ENCODE data around the gene DTX3.

DNA sequence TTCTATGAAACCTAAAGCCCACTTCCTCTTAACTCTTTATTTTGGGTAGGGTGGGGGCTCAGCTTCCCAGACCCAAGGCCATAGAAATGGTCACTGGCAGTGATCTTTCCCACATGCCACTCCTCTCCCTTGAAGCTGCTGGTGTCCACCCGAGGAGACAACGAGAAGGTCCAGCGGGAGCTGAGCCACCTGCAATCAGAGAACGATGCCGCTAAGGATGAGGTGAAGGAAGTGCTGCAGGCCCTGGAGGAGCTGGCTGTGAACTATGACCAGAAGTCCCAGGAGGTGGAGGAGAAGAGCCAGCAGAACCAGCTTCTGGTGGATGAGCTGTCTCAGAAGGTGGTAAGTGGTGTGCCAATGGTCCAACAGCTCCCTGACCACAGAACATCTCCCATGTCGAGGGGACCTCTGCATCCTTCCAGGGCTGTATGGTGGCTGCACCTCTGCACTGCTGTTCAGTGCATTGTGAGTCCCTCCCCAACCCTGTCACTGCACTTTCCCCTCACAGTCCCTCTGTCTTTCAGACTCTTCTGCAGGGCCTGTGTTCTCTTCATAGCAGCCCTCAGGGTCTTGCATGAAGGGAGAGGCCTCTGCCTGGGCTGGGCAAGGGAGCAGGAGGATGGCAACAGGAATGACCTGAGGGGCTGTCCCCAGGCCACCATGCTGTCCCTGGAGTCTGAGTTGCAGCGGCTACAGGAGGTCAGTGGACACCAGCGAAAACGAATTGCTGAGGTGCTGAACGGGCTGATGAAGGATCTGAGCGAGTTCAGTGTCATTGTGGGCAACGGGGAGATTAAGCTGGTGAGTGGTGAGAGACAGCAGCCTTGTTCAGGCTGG lies 32.5 kb upstream of the DTX3 start:
- no peak for TF ChIP-seq SMC3 (conservative IDR thresholded peaks at IDR 0.05; ENCODE audit: poor library complexity)
- TF ChIP-seq, protein P1, sequence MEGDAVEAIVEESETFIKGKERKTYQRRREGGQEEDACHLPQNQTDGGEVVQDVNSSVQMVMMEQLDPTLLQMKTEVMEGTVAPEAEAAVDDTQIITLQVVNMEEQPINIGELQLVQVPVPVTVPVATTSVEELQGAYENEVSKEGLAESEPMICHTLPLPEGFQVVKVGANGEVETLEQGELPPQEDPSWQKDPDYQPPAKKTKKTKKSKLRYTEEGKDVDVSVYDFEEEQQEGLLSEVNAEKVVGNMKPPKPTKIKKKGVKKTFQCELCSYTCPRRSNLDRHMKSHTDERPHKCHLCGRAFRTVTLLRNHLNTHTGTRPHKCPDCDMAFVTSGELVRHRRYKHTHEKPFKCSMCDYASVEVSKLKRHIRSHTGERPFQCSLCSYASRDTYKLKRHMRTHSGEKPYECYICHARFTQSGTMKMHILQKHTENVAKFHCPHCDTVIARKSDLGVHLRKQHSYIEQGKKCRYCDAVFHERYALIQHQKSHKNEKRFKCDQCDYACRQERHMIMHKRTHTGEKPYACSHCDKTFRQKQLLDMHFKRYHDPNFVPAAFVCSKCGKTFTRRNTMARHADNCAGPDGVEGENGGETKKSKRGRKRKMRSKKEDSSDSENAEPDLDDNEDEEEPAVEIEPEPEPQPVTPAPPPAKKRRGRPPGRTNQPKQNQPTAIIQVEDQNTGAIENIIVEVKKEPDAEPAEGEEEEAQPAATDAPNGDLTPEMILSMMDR (IDR thresholded peaks at IDR 0.05; ENCODE audit: poor library complexity, severe bottlenecking), result no peak
- TF ChIP-seq EP300 (conservative IDR thresholded peaks at IDR 0.05; ENCODE audit: poor library complexity, severe bottlenecking), result no peak
- TF ChIP-seq TAF1 (IDR thresholded peaks at IDR 0.05; ENCODE audit: low read depth), result no peak
- no peak for TF ChIP-seq RAD21 (conservative IDR thresholded peaks at IDR 0.05)
- TF ChIP-seq EZH2 (IDR thresholded peaks at IDR 0.05; ENCODE audit: borderline replicate concordance, insufficient read depth, low read length, poor library complexity, severe bottlenecking), result no peak
